IMR-90 (cell line): ENCODE results near the gene FOXL3. TPM values are rescaled to one million over a fixed set of nuclear protein-coding genes. Genes with fewer than 3 reads are reported as not detected.

Source experiments
- ATAC-seq: fragments of 200-7000 bp; cut with Tn5 transposase; 2 replicates; pipeline ENCODE4 v1.9.1; 2020; ENCODE audit warnings: low read depth, mild to moderate bottlenecking, moderate library complexity
- BruUV-seq: library from RNA; stranded (reverse); fragments of 400-500 nt; replicated peaks from 2 replicates; lab custom pipeline; 2021; lab: Mats Ljungman, UMichigan
- CTCF ChIA-PET: fragments of 300-600 bp; formaldehyde crosslinking; extraction: SDS; loops from one replicate; lab custom pipeline; 2021; ENCODE audit warnings: antibody characterized with exemption; lab: Yijun Ruan, JAX
- POLR2A ChIA-PET: fragments of 300-600 bp; sonication (Branson Sonifier 250); formaldehyde crosslinking; loops from one replicate; lab custom pipeline; 2022; ENCODE audit warnings: antibody characterized with exemption; ENCODE audit not compliant: unreplicated experiment; lab: Charles Lee
- DNase-seq: peaks from one replicate; pipeline ENCODE4 v3.0.0; 2013
- H2AFZ ChIP-seq: replicated peaks from 2 replicates; pipeline ENCODE3; 2013; ENCODE audit warnings: low read length, mild to moderate bottlenecking; ENCODE audit not compliant: poor library complexity
- H2AK5ac ChIP-seq: 2 replicates; pipeline ENCODE4 v1.6.1; 2013; ENCODE audit warnings: low read depth, low read length, inconsistent platforms
- H2AK9ac ChIP-seq: replicated peaks from 2 replicates; pipeline ENCODE3; 2013; ENCODE audit warnings: mild to moderate bottlenecking, low read depth, low read length, moderate library complexity; ENCODE audit not compliant: poor library complexity
- H2BK120ac ChIP-seq: 2 replicates; pipeline ENCODE4 v1.6.1; 2013; ENCODE audit warnings: low read depth, low read length, inconsistent platforms
- H2BK15ac ChIP-seq: 3 replicates; pipeline ENCODE4 v1.6.1; 2013; ENCODE audit warnings: low read depth, low read length, inconsistent platforms
- H2BK20ac ChIP-seq: 2 replicates; pipeline ENCODE4 v1.6.1; 2013; ENCODE audit warnings: low read depth, mild to moderate bottlenecking, inconsistent platforms, low read length, moderate library complexity
- H2BK5ac ChIP-seq: 2 replicates; pipeline ENCODE4 v1.6.1; 2013; ENCODE audit warnings: mild to moderate bottlenecking, low read depth, low read length, inconsistent platforms; ENCODE audit not compliant: poor library complexity, severe bottlenecking
- H3K14ac ChIP-seq: replicated peaks from 2 replicates; pipeline ENCODE4 v1.6.1; 2013; ENCODE audit warnings: low read depth, low read length, inconsistent platforms
- H3K18ac ChIP-seq: 2 replicates; pipeline ENCODE4 v1.6.1; 2013; ENCODE audit warnings: low read depth, low read length, control low read depth
- H3K23ac ChIP-seq: 2 replicates; pipeline ENCODE4 v1.6.1; 2013; ENCODE audit warnings: low read depth, low read length, inconsistent platforms
- H3K27ac ChIP-seq: 2 replicates; pipeline ENCODE4 v1.5.1; 2013; ENCODE audit warnings: mild to moderate bottlenecking, control low read depth, low read length; ENCODE audit not compliant: insufficient read depth
- H3K27me3 ChIP-seq: 2 replicates; pipeline ENCODE4 v1.6.1; 2013; ENCODE audit warnings: low read length; ENCODE audit not compliant: control insufficient read depth, insufficient read depth
- H3K36me3 ChIP-seq: 2 replicates; pipeline ENCODE4 v1.6.1; 2013; ENCODE audit warnings: low read length, mixed read lengths; ENCODE audit not compliant: control insufficient read depth, insufficient read depth
- H3K4ac ChIP-seq: 2 replicates; pipeline ENCODE4 v1.6.1; 2013; ENCODE audit warnings: low read depth, low read length, inconsistent platforms
- H3K4me1 ChIP-seq: 2 replicates; pipeline ENCODE4 v1.6.1; 2013; ENCODE audit warnings: low read length, mixed read lengths; ENCODE audit not compliant: control insufficient read depth, insufficient read depth
- H3K4me2 ChIP-seq: 2 replicates; pipeline ENCODE4 v1.6.1; 2013; ENCODE audit warnings: low read depth, mild to moderate bottlenecking, control low read depth, low read length, moderate library complexity
- H3K4me3 ChIP-seq: 2 replicates; pipeline ENCODE4 v1.5.1; 2013; ENCODE audit warnings: low read depth, mild to moderate bottlenecking, control low read depth, low read length, moderate library complexity; ENCODE audit not compliant: insufficient read depth
- H3K56ac ChIP-seq: 2 replicates; pipeline ENCODE4 v1.6.1; 2013; ENCODE audit warnings: low read length, inconsistent platforms; ENCODE audit not compliant: insufficient read depth; ENCODE audit errors: extremely low read depth
- H3K79me1 ChIP-seq, 2 experiments: 2 replicates each; pipeline ENCODE4 v1.6.1; 2013; ENCODE audit warnings: low read length in 2 of 2, inconsistent platforms in 1 of 2, low read depth in 1 of 2
- H3K9ac ChIP-seq: 2 replicates; pipeline ENCODE4 v1.6.1; 2013; ENCODE audit warnings: low read depth, low read length, control low read depth
- H3K9me1 ChIP-seq: 2 replicates; pipeline ENCODE4 v1.6.1; 2013; ENCODE audit warnings: low read length, inconsistent platforms; ENCODE audit not compliant: insufficient read depth
- H3K9me3 ChIP-seq: 2 replicates; pipeline ENCODE4 v1.6.1; 2013; ENCODE audit warnings: low read length; ENCODE audit not compliant: control insufficient read depth, insufficient read depth
- H4K20me1 ChIP-seq: 2 replicates; pipeline ENCODE4 v1.6.1; 2013; ENCODE audit warnings: low read length, inconsistent platforms; ENCODE audit not compliant: insufficient read depth
- H4K5ac ChIP-seq: 2 replicates; pipeline ENCODE4 v1.6.1; 2013; ENCODE audit warnings: mild to moderate bottlenecking, low read depth, low read length, control low read depth
- H4K8ac ChIP-seq, 2 experiments: 2 replicates each; pipeline ENCODE4 v1.6.1; 2013; ENCODE audit warnings: low read depth in 2 of 2, low read length in 2 of 2, control low read depth in 1 of 2, inconsistent platforms in 1 of 2
- H4K91ac ChIP-seq: 2 replicates; pipeline ENCODE4 v1.6.1; 2013; ENCODE audit warnings: low read depth, low read length, inconsistent platforms; ENCODE audit not compliant: insufficient read depth
- BHLHE40 ChIP-seq: fragments of 150-350 bp; IDR thresholded peaks from 2 replicates; pipeline ENCODE4 v1.6.1; 2016; ENCODE audit warnings: mild to moderate bottlenecking, low read depth, low read length
- CEBPB ChIP-seq: IDR thresholded peaks from 2 replicates; pipeline ENCODE4 v1.6.1; 2012; ENCODE audit warnings: low read depth, low read length, improper control_type of control experiment
- CHD1 ChIP-seq: IDR thresholded peaks from 2 replicates; pipeline ENCODE4 v1.6.1; 2012; ENCODE audit warnings: low read depth, low read length, improper control_type of control experiment
- FOS ChIP-seq: fragments of 150-350 bp; IDR thresholded peaks from 2 replicates; pipeline ENCODE4 v1.6.1; 2016; ENCODE audit warnings: low read depth, low read length
- MAZ ChIP-seq: IDR thresholded peaks from 2 replicates; pipeline ENCODE4 v1.6.1; 2012; ENCODE audit warnings: low read depth, mild to moderate bottlenecking, low read length, improper control_type of control experiment, moderate library complexity, borderline replicate concordance
- MXI1 ChIP-seq: IDR thresholded peaks from 2 replicates; pipeline ENCODE4 v1.6.1; 2012; ENCODE audit warnings: low read depth, mild to moderate bottlenecking, low read length, moderate library complexity, borderline replicate concordance
- NFE2L2 ChIP-seq: fragments of 150-350 bp; IDR thresholded peaks from 2 replicates; pipeline ENCODE4 v1.6.1; 2016; ENCODE audit warnings: low read depth, mild to moderate bottlenecking, low read length
- POLR2A ChIP-seq: IDR thresholded peaks from 2 replicates; pipeline ENCODE4 v1.6.1; 2012; ENCODE audit warnings: mild to moderate bottlenecking, low read depth, low read length
- RAD21 ChIP-seq: IDR thresholded peaks from 2 replicates; pipeline ENCODE4 v1.6.1; 2012; ENCODE audit warnings: low read length, improper control_type of control experiment
- RCOR1 ChIP-seq: IDR thresholded peaks from 2 replicates; pipeline ENCODE4 v1.6.1; 2012; ENCODE audit warnings: mild to moderate bottlenecking, low read length, improper control_type of control experiment; ENCODE audit not compliant: insufficient replicate concordance
- SMC3 ChIP-seq: fragments of 150-350 bp; IDR thresholded peaks from 2 replicates; pipeline ENCODE4 v1.6.1; 2016; ENCODE audit warnings: low read depth, mild to moderate bottlenecking, antibody characterized with exemption, low read length, moderate library complexity
- USF2 ChIP-seq: fragments of 150-350 bp; IDR thresholded peaks from 2 replicates; pipeline ENCODE4 v1.6.1; 2017; ENCODE audit warnings: mild to moderate bottlenecking, antibody characterized with exemption, low read length, low read depth
- WGBS, 2 experiments: methylation state at CpG; one replicate each; pipeline versions ENCODE4 v1.1.5 to v1.1.7; 2013; ENCODE audit warnings: missing lambda C conversion rate in 2 of 2; ENCODE audit not compliant: insufficient read length in 1 of 2; ENCODE audit errors: extremely low coverage in 2 of 2; 5-methylcytosine and 5-hydroxymethylcytosine counted together
- dilution Hi-C: fragments of 300-500 bp; cut with HindIII; formaldehyde crosslinking; loops from one replicate; pipeline ENCODE4 v1.14.3; 2018; ENCODE audit warnings: low sequenced_read_pairs; ENCODE audit not compliant: unreplicated experiment
- in situ Hi-C: fragments of 300-500 bp; cut with MboI; formaldehyde crosslinking; loops from 3 replicates; pipeline ENCODE4 v1.14.3; 2019; ENCODE audit warnings: low sequenced_read_pairs, inconsistent platforms, mixed read lengths
- intact Hi-C: fragments of 100-400 bp; cut with micrococcal nuclease; formaldehyde crosslinking; loops from 2 replicates; pipeline ENCODE4 v1.10.0; 2022
- polyA plus RNA-seq, 3 experiments: library from polyadenylated mRNA; depleted of rRNA; stranded (reverse); fragments of >200 nt; gene quantifications; 2 replicates each; pipeline ENCODE4 v1.2.3, GENCODE V29; 2012; ENCODE audit warnings: low replicate concordance in 1 of 3
- total RNA-seq: library from RNA; depleted of rRNA; stranded (reverse); fragments of >200 nt; gene quantifications from 2 replicates; pipeline ENCODE4 v1.2.3, GENCODE V29; 2012
- TF ChIP-seq, protein P1 (sequence below): fragments of 150-350 bp; IDR thresholded peaks from 2 replicates; pipeline ENCODE4 v1.6.1; 2016; ENCODE audit warnings: low read depth, mild to moderate bottlenecking, low read length, moderate library complexity, borderline replicate concordance
- TF ChIP-seq, protein P2 (sequence below): conservative IDR thresholded peaks from 2 replicates; pipeline ENCODE4 v1.5.1; 2012; ENCODE audit warnings: mild to moderate bottlenecking, low read depth, low read length, improper control_type of control experiment

The FOXL3 gene
- total and polyA plus RNA-seq, 2 of the 4 experiments (the other 2 are of a cell fraction) = not detected

DNA sequence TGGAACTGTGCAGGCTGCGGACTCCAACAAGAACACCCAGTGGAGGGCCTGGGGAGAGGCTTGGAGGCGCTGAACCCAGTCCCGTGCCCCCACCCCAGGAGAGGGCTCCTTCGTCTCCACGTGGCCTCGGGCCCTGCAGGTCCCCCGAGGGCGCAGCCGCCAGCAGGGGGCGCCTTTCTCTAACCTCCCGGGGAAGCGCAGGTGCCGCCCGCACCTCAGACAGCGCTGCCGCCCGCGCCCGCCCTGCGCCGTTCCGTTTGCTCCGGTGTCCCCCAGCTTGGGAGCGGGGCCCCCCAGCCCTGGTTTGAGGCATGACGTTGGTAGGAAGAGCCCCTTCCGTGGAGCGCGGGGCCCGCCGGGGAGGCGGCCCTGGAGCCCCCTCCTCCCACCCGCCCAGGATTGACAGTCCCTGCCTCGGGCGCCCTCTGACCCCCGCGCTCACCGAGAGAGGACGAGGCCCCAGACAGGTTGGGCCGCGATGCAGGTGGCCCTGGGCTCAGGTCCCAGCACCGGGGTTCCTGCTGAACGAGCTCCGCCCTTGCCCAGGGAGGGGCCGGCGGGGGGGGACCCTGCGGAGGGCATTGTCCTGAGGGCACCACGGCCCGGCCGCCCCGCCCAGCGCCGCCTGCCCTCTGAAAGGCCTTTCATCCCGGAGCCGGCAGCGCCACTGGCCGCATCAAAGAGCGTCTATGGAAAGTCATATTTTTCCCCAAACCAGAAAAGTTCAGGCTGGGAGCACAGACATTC is 42.8 kb downstream of the FOXL3 start:
- H2AK5ac ChIP-seq = no peak overlapping the region
- H2BK20ac ChIP-seq = no peak overlapping the region
- CTCF ChIA-PET = interaction anchor here (0.8 to 0.9 kb wide), 2 partner anchors 302 to 443 kb away, joined by 3 to 4 read pairs; no protein-coding TSS in a partner anchor
- peak overlapping the region; percentile 75 for H2AFZ ChIP-seq
- H3K4me1 ChIP-seq = peaks cover 2% of the 10 kb centered on the region
- no peak overlapping the region for H2BK5ac ChIP-seq
- intact Hi-C loops (loop anchor here (1.0 to 5.0 kb wide), 2 partner anchors 184 to 394 kb away; partner anchors contain the start of genes DNAAF5 and PRKAR1B), in situ Hi-C loops (no loop called here), dilution Hi-C loops (no loop called here)
- ATAC-seq = peak; percentile 96
- WGBS, 2 experiments = 4% methylated on average over 18 of the region's 57 CpGs; no CpG with 5 or more reads in 1 of the 2 experiments
- BruUV-seq = no TSS peak
- peak overlapping the region; percentile 79 for H3K4me2 ChIP-seq
- H3K36me3 ChIP-seq = no peaks in the 10 kb centered on the region
- no peak overlapping the region; the same call in 1 of the 2 replicates for H3K4me3 ChIP-seq
- H3K27me3 ChIP-seq = peaks cover 28% of the 10 kb centered on the region
- H4K91ac ChIP-seq = no peak overlapping the region
- POLR2A ChIA-PET = interaction anchor here (0.6 kb wide), 1 partner anchor 340 kb away, joined by 4 read pairs; no protein-coding TSS in a partner anchor
- no peak overlapping the region for H4K8ac ChIP-seq
- H3K9me3 ChIP-seq = no peaks in the 10 kb centered on the region
- H3K23ac ChIP-seq = no peak overlapping the region
- no peak overlapping the region for H3K27ac ChIP-seq
- no peaks in the 10 kb centered on the region for H3K79me1 ChIP-seq
- no peak overlapping the region for H2BK120ac ChIP-seq
- no peak overlapping the region for H3K9ac ChIP-seq
- DNase-seq = peak; percentile 36
- no peaks in the 10 kb centered on the region for H3K9me1 ChIP-seq
- no peak overlapping the region for H3K14ac ChIP-seq
- H4K20me1 ChIP-seq = no peaks in the 10 kb centered on the region
- H3K18ac ChIP-seq = no peak overlapping the region
- H2AK9ac ChIP-seq = peak overlapping the region; percentile 85
- no peak overlapping the region for H3K56ac ChIP-seq
- no peak overlapping the region for H3K4ac ChIP-seq
- no peak overlapping the region for H2BK15ac ChIP-seq
- no peak overlapping the region for H4K5ac ChIP-seq
- peak; percentile 80 for TF ChIP-seq RAD21
- no peak for TF ChIP-seq NFE2L2
- TF ChIP-seq USF2 = peak; percentile 72
- peak; percentile 59; the same call in 1 of the 2 replicates for TF ChIP-seq MAZ
- TF ChIP-seq, protein P1, sequence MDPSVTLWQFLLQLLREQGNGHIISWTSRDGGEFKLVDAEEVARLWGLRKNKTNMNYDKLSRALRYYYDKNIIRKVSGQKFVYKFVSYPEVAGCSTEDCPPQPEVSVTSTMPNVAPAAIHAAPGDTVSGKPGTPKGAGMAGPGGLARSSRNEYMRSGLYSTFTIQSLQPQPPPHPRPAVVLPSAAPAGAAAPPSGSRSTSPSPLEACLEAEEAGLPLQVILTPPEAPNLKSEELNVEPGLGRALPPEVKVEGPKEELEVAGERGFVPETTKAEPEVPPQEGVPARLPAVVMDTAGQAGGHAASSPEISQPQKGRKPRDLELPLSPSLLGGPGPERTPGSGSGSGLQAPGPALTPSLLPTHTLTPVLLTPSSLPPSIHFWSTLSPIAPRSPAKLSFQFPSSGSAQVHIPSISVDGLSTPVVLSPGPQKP = no peak
- no peak for TF ChIP-seq RCOR1
- no peak for TF ChIP-seq CHD1
- no peak for TF ChIP-seq FOS
- TF ChIP-seq MXI1 = peak; percentile 25; the same call in 1 of the 2 replicates
- peak; percentile 10; the same call in 1 of the 2 replicates for TF ChIP-seq BHLHE40
- TF ChIP-seq, protein P2, sequence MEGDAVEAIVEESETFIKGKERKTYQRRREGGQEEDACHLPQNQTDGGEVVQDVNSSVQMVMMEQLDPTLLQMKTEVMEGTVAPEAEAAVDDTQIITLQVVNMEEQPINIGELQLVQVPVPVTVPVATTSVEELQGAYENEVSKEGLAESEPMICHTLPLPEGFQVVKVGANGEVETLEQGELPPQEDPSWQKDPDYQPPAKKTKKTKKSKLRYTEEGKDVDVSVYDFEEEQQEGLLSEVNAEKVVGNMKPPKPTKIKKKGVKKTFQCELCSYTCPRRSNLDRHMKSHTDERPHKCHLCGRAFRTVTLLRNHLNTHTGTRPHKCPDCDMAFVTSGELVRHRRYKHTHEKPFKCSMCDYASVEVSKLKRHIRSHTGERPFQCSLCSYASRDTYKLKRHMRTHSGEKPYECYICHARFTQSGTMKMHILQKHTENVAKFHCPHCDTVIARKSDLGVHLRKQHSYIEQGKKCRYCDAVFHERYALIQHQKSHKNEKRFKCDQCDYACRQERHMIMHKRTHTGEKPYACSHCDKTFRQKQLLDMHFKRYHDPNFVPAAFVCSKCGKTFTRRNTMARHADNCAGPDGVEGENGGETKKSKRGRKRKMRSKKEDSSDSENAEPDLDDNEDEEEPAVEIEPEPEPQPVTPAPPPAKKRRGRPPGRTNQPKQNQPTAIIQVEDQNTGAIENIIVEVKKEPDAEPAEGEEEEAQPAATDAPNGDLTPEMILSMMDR = peak; percentile 74
- no peak for TF ChIP-seq POLR2A
- TF ChIP-seq SMC3 = peak; percentile 85
- TF ChIP-seq CEBPB = no peak
